Activated T-cell treated with anti-CD3 and anti-CD28 coated beads, Interleukin-2, amount 50 U/mL, for 48 hours (primary cell): Measurements from ENCODE around the gene CAST.
A peak's percentile ranks its signal among the peaks of the same experiment; 100 is the strongest.

Experiments used
- DNase-seq, 2 experiments: peaks; one replicate each; pipeline ENCODE4 v3.0.0-alpha.2; 2020

Gene CAST

GRCh38 chr5:96675882-96676281, 13.7 kb downstream of the CAST start:
- no peak for DNase-seq

GRCh38 chr5:96677496-96677895, 15.3 kb downstream of the CAST start:
- no peak for DNase-seq

GRCh38 chr5:96679293-96679692, 17.1 kb downstream of the CAST start:
- DNase-seq, result no peak

- no peak for DNase-seq
Observed at GRCh38 chr5:96680759-96681470, 18.7 kb downstream of the CAST start.

GRCh38 chr5:96683392-96683791, 21.2 kb downstream of the CAST start:
- no peak for DNase-seq

GRCh38 chr5:96683810-96684209, 21.6 kb downstream of the CAST start:
- no peak for DNase-seq

GRCh38 chr5:96687080-96687479, 24.9 kb downstream of the CAST start:
- no peak for DNase-seq

GRCh38 chr5:96687812-96688453, 25.8 kb downstream of the CAST start:
- DNase-seq, result no peak

GRCh38 chr5:96690861-96691260, 28.7 kb downstream of the CAST start:
- DNase-seq, result no peak

GRCh38 chr5:96691503-96692303, 29.5 kb downstream of the CAST start:
- DNase-seq, result no peak

GRCh38 chr5:96692441-96692840, 30.3 kb downstream of the CAST start:
- no peak for DNase-seq

- no peak for DNase-seq
Observed at GRCh38 chr5:96699186-96699820, 37.1 kb downstream of the CAST start.

GRCh38 chr5:96702503-96703383, 40.6 kb downstream of the CAST start:
- peak; percentile 86 to 89 for DNase-seq

GRCh38 chr5:96703384-96703920, 41.3 kb downstream of the CAST start:
- no peak for DNase-seq

GRCh38 chr5:96703995-96704394, 41.8 kb downstream of the CAST start:
- no peak for DNase-seq

- DNase-seq, result no peak
Observed at GRCh38 chr5:96706433-96707111, 44.4 kb downstream of the CAST start.

GRCh38 chr5:96708600-96708999, 46.4 kb downstream of the CAST start:
- DNase-seq, result no peak

GRCh38 chr5:96709152-96709821, 47.1 kb downstream of the CAST start:
- DNase-seq, result no peak

- DNase-seq, result no peak
Observed at GRCh38 chr5:96712100-96712746, 50.0 kb downstream of the CAST start.

- DNase-seq, result no peak
Observed at GRCh38 chr5:96714450-96714849, 52.3 kb downstream of the CAST start.
